HEK293 (cell line): Measurements from ENCODE around the gene CALCOCO1.

Experiments used
- CTCF ChIA-PET: fragments of 350-600 bp; formaldehyde crosslinking; extraction: SDS; loops from one replicate; lab custom pipeline; 2021; ENCODE audit warnings: antibody characterized with exemption; lab: Yijun Ruan, JAX
- POLR2A ChIA-PET: fragments of 300-600 bp; formaldehyde crosslinking; extraction: SDS; loops from one replicate; lab custom pipeline; 2020; ENCODE audit warnings: antibody characterized with exemption, inconsistent platforms; lab: Yijun Ruan, JAX
- H3K27ac ChIP-seq: fragments of 200-500 bp; sonication (Bioruptor generic); 2 replicates; pipeline ENCODE4 v1.5.1; 2014; ENCODE audit warnings: low read depth, low read length, control low read depth, inconsistent platforms; ENCODE audit errors: extremely low read depth
- H3K36me3 ChIP-seq, 2 experiments: fragments of 200-500 bp in 1 of 2; sonication (Bioruptor generic) in 1 of 2; 1 replicate in 1 of 2; 2 replicates in 1 of 2; pipeline ENCODE4 v1.5.1; 2014 to 2017; ENCODE audit warnings: inconsistent platforms in 2 of 2, low read length in 2 of 2; ENCODE audit not compliant: control insufficient read depth in 2 of 2, insufficient read depth in 1 of 2
- H3K4me1 ChIP-seq: fragments of 200-500 bp; sonication (Bioruptor generic); 2 replicates; pipeline ENCODE4 v1.5.1; 2014; ENCODE audit warnings: mild to moderate bottlenecking, low read length, inconsistent platforms; ENCODE audit not compliant: control insufficient read depth, insufficient read depth
- H3K4me3 ChIP-seq: 2 replicates; pipeline ENCODE4 v1.5.1; 2011; ENCODE audit warnings: low read depth, mild to moderate bottlenecking, control low read depth, low read length, moderate library complexity
- H3K9me3 ChIP-seq: fragments of 200-500 bp; sonication (Bioruptor generic); 2 replicates; pipeline ENCODE4 v1.5.1; 2014; ENCODE audit warnings: low read depth, low read length, inconsistent platforms; ENCODE audit not compliant: control insufficient read depth, insufficient read depth
- FEZF1 ChIP-seq: fragments of 450-650 bp; formaldehyde crosslinking; IDR thresholded peaks from 2 replicates; pipeline ENCODE4 v1.5.1; 2016; ENCODE audit warnings: missing biosample characterization, missing genetic modification characterization
- GLI4 ChIP-seq: fragments of 450-650 bp; formaldehyde crosslinking; IDR thresholded peaks from 2 replicates; pipeline ENCODE4 v1.5.1; 2016; ENCODE audit warnings: missing biosample characterization, missing genetic modification characterization
- INSM2 ChIP-seq: fragments of 450-650 bp; formaldehyde crosslinking; IDR thresholded peaks from 2 replicates; pipeline ENCODE4 v1.5.1; 2016; ENCODE audit warnings: missing biosample characterization, missing genetic modification characterization
- OSR2 ChIP-seq: fragments of 450-650 bp; formaldehyde crosslinking; IDR thresholded peaks from 2 replicates; pipeline ENCODE4 v1.5.1; 2016; ENCODE audit warnings: missing biosample characterization, missing genetic modification characterization
- SCRT2 ChIP-seq: fragments of 450-650 bp; formaldehyde crosslinking; IDR thresholded peaks from 2 replicates; pipeline ENCODE4 v1.5.1; 2016; ENCODE audit warnings: missing biosample characterization, missing genetic modification characterization
- YY1 ChIP-seq: fragments of 450-650 bp; formaldehyde crosslinking; IDR thresholded peaks from 2 replicates; pipeline ENCODE4 v1.5.1; 2018; ENCODE audit warnings: missing biosample characterization, missing genetic modification characterization
- ZBTB11 ChIP-seq: fragments of 450-650 bp; formaldehyde crosslinking; conservative IDR thresholded peaks from 2 replicates; pipeline ENCODE4 v1.5.1; 2016; ENCODE audit warnings: low read depth, missing biosample characterization, missing genetic modification characterization
- ZBTB17 ChIP-seq: fragments of 450-650 bp; formaldehyde crosslinking; IDR thresholded peaks from 2 replicates; pipeline ENCODE4 v1.5.1; 2016; ENCODE audit warnings: missing biosample characterization, missing genetic modification characterization
- ZBTB20 ChIP-seq: fragments of 450-650 bp; formaldehyde crosslinking; IDR thresholded peaks from 2 replicates; pipeline ENCODE4 v1.5.1; 2016; ENCODE audit warnings: missing biosample characterization, missing genetic modification characterization
- ZBTB8A ChIP-seq: fragments of 450-650 bp; formaldehyde crosslinking; IDR thresholded peaks from 2 replicates; pipeline ENCODE4 v1.5.1; 2016; ENCODE audit warnings: missing biosample characterization, missing genetic modification characterization
- ZEB2 ChIP-seq: fragments of 450-650 bp; formaldehyde crosslinking; IDR thresholded peaks from 2 replicates; pipeline ENCODE4 v1.5.1; 2016; ENCODE audit warnings: missing biosample characterization, missing genetic modification characterization
- ZNF184 ChIP-seq: fragments of 450-650 bp; IDR thresholded peaks from 2 replicates; pipeline ENCODE4 v1.5.1; 2018; ENCODE audit warnings: missing biosample characterization, mild to moderate bottlenecking, missing genetic modification characterization
- ZNF2 ChIP-seq: fragments of 450-650 bp; formaldehyde crosslinking; IDR thresholded peaks from 2 replicates; pipeline ENCODE4 v1.5.1; 2016; ENCODE audit warnings: missing biosample characterization, missing genetic modification characterization
- ZNF266 ChIP-seq: fragments of 450-650 bp; formaldehyde crosslinking; IDR thresholded peaks from 2 replicates; pipeline ENCODE4 v1.5.1; 2016; ENCODE audit warnings: missing biosample characterization, missing genetic modification characterization, low read depth
- ZNF335 ChIP-seq: fragments of 450-650 bp; formaldehyde crosslinking; conservative IDR thresholded peaks from 2 replicates; pipeline ENCODE4 v1.5.1; 2016; ENCODE audit warnings: missing biosample characterization, missing genetic modification characterization
- ZNF366 ChIP-seq: fragments of 450-650 bp; formaldehyde crosslinking; conservative IDR thresholded peaks from 2 replicates; pipeline ENCODE4 v1.5.1; 2016; ENCODE audit warnings: missing biosample characterization, missing genetic modification characterization
- ZNF37A ChIP-seq: fragments of 450-650 bp; IDR thresholded peaks from 2 replicates; pipeline ENCODE4 v1.5.1; 2018; ENCODE audit warnings: missing biosample characterization, missing genetic modification characterization
- ZNF433 ChIP-seq: fragments of 450-650 bp; formaldehyde crosslinking; IDR thresholded peaks from 2 replicates; pipeline ENCODE4 v1.5.1; 2016; ENCODE audit warnings: missing biosample characterization, missing genetic modification characterization, low read depth
- ZNF529 ChIP-seq: fragments of 450-650 bp; formaldehyde crosslinking; IDR thresholded peaks from 2 replicates; pipeline ENCODE4 v1.5.1; 2017; ENCODE audit warnings: missing genetic modification characterization, missing biosample characterization; ENCODE audit not compliant: insufficient replicate concordance
- ZNF561 ChIP-seq: fragments of 450-650 bp; IDR thresholded peaks from 2 replicates; pipeline ENCODE4 v1.5.1; 2018; ENCODE audit warnings: missing biosample characterization, missing genetic modification characterization, borderline replicate concordance
- ZNF585B ChIP-seq: fragments of 450-650 bp; formaldehyde crosslinking; IDR thresholded peaks from 2 replicates; pipeline ENCODE4 v1.5.1; 2016; ENCODE audit warnings: missing biosample characterization, missing genetic modification characterization
- ZNF624 ChIP-seq: fragments of 450-650 bp; formaldehyde crosslinking; IDR thresholded peaks from 2 replicates; pipeline ENCODE4 v1.5.1; 2017; ENCODE audit warnings: missing biosample characterization, missing genetic modification characterization
- ZNF664 ChIP-seq: fragments of 450-650 bp; formaldehyde crosslinking; IDR thresholded peaks from 2 replicates; pipeline ENCODE4 v1.5.1; 2016; ENCODE audit warnings: missing biosample characterization, missing genetic modification characterization
- ZNF707 ChIP-seq: fragments of 450-650 bp; formaldehyde crosslinking; IDR thresholded peaks from 2 replicates; pipeline ENCODE4 v1.5.1; 2016; ENCODE audit warnings: missing biosample characterization, missing genetic modification characterization
- ZNF76 ChIP-seq: fragments of 450-650 bp; formaldehyde crosslinking; IDR thresholded peaks from 2 replicates; pipeline ENCODE4; 2016; ENCODE audit warnings: low read depth, missing biosample characterization, missing genetic modification characterization, borderline replicate concordance
- ZSCAN30 ChIP-seq: fragments of 450-650 bp; IDR thresholded peaks from 2 replicates; pipeline ENCODE4 v1.5.1; 2018; ENCODE audit warnings: missing biosample characterization, mild to moderate bottlenecking, missing genetic modification characterization, moderate library complexity
- ZXDB ChIP-seq: fragments of 450-650 bp; formaldehyde crosslinking; IDR thresholded peaks from 2 replicates; pipeline ENCODE4 v1.5.1; 2016; ENCODE audit warnings: missing biosample characterization, missing genetic modification characterization
- TF ChIP-seq, protein P1 (sequence below): fragments of 450-650 bp; formaldehyde crosslinking; IDR thresholded peaks from 2 replicates; pipeline ENCODE4 v1.5.0; 2017; ENCODE audit warnings: missing biosample characterization, missing genetic modification characterization, borderline replicate concordance
- TF ChIP-seq, protein P2 (sequence below): fragments of 450-650 bp; formaldehyde crosslinking; IDR thresholded peaks from 2 replicates; pipeline ENCODE4 v1.5.1; 2017; ENCODE audit warnings: missing biosample characterization, missing genetic modification characterization

The CALCOCO1 gene

GRCh38 chr12:53696655-53697331 is 30.5 kb downstream of the CALCOCO1 start:
- Histone ChIP-seq H3K36me3 (no peaks in the 10 kb centered on the region), H3K27ac (peak overlapping the region; percentile 35; the same call in 1 of the 2 replicates), H3K9me3 (no peaks in the 10 kb centered on the region), H3K4me1 (peaks cover 6% of the 10 kb centered on the region), H3K4me3 (no peak overlapping the region)
- CTCF ChIA-PET: interaction anchor here (0.6 to 29.1 kb wide), 4 partner anchors 21 to 523 kb away, joined by 4 to 915 read pairs (median 6); partner anchors contain the start of gene ATP5MC2
- POLR2A ChIA-PET: no interaction called here
- TF ChIP-seq ZNF37A (no peak), ZNF76 (no peak), INSM2 (tag by site-specific recombination) (peak; percentile 40; the same call in 1 of the 2 replicates), ZNF266 (tag by site-specific recombination) (no peak), GLI4 (tag by site-specific recombination) (no peak), ZNF585B (tag by site-specific recombination) (no peak), ZSCAN30 (tag by site-specific recombination) (0 out of 2 replicates have a peak, but pooled peaks have one; percentile 33), ZNF184 (no peak), ZBTB8A (tag by site-specific recombination) (peak; percentile 27; the same call in 1 of the 2 replicates), ZEB2 (peak; percentile 63), ZNF561 (tag by site-specific recombination) (0 out of 2 replicates have a peak, but pooled peaks have one; percentile 29), YY1 (tag by site-specific recombination) (peak; percentile 15; the same call in 1 of the 2 replicates), OSR2 (tag by site-specific recombination) (no peak; the same call in 1 of the 2 replicates), ZNF433 (no peak), ZBTB20 (tag by site-specific recombination) (peak; percentile 34; the same call in 1 of the 2 replicates), ZNF366 (peak; percentile 32; the same call in 1 of the 2 replicates), ZNF707 (tag by site-specific recombination) (no peak), ZNF529 (no peak), ZNF335 (tag by site-specific recombination) (peak; percentile 67), ZNF2 (tag by site-specific recombination) (peak; percentile 75; the same call in 1 of the 2 replicates), FEZF1 (peak; percentile 72), ZBTB11 (tag by site-specific recombination) (no peak), ZXDB (tag by site-specific recombination) (peak; percentile 26; the same call in 1 of the 2 replicates), ZNF664 (tag by site-specific recombination) (no peak), SCRT2 (peak; percentile 91), ZBTB17 (tag by site-specific recombination) (peak; percentile 21), ZNF624 (no peak)
- TF ChIP-seq, protein P1, sequence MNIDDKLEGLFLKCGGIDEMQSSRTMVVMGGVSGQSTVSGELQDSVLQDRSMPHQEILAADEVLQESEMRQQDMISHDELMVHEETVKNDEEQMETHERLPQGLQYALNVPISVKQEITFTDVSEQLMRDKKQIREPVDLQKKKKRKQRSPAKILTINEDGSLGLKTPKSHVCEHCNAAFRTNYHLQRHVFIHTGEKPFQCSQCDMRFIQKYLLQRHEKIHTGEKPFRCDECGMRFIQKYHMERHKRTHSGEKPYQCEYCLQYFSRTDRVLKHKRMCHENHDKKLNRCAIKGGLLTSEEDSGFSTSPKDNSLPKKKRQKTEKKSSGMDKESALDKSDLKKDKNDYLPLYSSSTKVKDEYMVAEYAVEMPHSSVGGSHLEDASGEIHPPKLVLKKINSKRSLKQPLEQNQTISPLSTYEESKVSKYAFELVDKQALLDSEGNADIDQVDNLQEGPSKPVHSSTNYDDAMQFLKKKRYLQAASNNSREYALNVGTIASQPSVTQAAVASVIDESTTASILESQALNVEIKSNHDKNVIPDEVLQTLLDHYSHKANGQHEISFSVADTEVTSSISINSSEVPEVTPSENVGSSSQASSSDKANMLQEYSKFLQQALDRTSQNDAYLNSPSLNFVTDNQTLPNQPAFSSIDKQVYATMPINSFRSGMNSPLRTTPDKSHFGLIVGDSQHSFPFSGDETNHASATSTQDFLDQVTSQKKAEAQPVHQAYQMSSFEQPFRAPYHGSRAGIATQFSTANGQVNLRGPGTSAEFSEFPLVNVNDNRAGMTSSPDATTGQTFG (tag by site-specific recombination): no peak
- TF ChIP-seq, protein P2, sequence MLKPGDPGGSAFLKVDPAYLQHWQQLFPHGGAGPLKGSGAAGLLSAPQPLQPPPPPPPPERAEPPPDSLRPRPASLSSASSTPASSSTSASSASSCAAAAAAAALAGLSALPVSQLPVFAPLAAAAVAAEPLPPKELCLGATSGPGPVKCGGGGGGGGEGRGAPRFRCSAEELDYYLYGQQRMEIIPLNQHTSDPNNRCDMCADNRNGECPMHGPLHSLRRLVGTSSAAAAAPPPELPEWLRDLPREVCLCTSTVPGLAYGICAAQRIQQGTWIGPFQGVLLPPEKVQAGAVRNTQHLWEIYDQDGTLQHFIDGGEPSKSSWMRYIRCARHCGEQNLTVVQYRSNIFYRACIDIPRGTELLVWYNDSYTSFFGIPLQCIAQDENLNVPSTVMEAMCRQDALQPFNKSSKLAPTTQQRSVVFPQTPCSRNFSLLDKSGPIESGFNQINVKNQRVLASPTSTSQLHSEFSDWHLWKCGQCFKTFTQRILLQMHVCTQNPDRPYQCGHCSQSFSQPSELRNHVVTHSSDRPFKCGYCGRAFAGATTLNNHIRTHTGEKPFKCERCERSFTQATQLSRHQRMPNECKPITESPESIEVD (tag by site-specific recombination): peak; percentile 79; the same call in 1 of the 2 replicates
